H9 (cell line): ENCODE results near the gene FUT8. TPM values are rescaled to one million over a fixed set of nuclear protein-coding genes. Genes with fewer than 3 reads are reported as not detected.
A peak's percentile ranks its signal among the peaks of the same experiment; 100 is the strongest.

Experiments
- DNase-seq: peaks from one replicate; pipeline ENCODE4 v3.0.0-alpha.2; 2017
- H2AFZ ChIP-seq: one replicate; pipeline ENCODE4 v1.6.1; 2013; ENCODE audit warnings: mild to moderate bottlenecking, low read length, control low read depth, moderate library complexity
- H2AK5ac ChIP-seq: 2 replicates; pipeline ENCODE4 v1.6.1; 2013; ENCODE audit warnings: low read length, control low read depth, mixed read lengths; ENCODE audit not compliant: insufficient read length
- H2BK120ac ChIP-seq: one replicate; pipeline ENCODE4 v1.6.1; 2013; ENCODE audit warnings: low read depth, mild to moderate bottlenecking, low read length, control low read depth, inconsistent platforms; ENCODE audit not compliant: poor library complexity, severe bottlenecking
- H2BK12ac ChIP-seq: 2 replicates; pipeline ENCODE4 v1.6.1; 2013; ENCODE audit warnings: low read length, control low read depth, mixed read lengths, low read depth; ENCODE audit not compliant: insufficient read length
- H2BK15ac ChIP-seq: 2 replicates; pipeline ENCODE4 v1.6.1; 2013; ENCODE audit warnings: low read depth, low read length, control low read depth
- H2BK20ac ChIP-seq: one replicate; pipeline ENCODE4 v1.6.1; 2013; ENCODE audit warnings: low read depth, mild to moderate bottlenecking, low read length, control low read depth, inconsistent platforms; ENCODE audit not compliant: poor library complexity, severe bottlenecking
- H2BK5ac ChIP-seq: 2 replicates; pipeline ENCODE4 v1.6.1; 2013; ENCODE audit warnings: low read length, control low read depth, mixed read lengths; ENCODE audit not compliant: insufficient read length
- H3K14ac ChIP-seq: 2 replicates; pipeline ENCODE4 v1.6.1; 2013; ENCODE audit warnings: low read length, control low read depth; ENCODE audit not compliant: insufficient read depth
- H3K18ac ChIP-seq: 2 replicates; pipeline ENCODE4 v1.6.1; 2013; ENCODE audit warnings: low read depth, mild to moderate bottlenecking, mixed read lengths, low read length, control low read depth; ENCODE audit not compliant: insufficient read length
- H3K23ac ChIP-seq: 2 replicates; pipeline ENCODE4 v1.6.1; 2013; ENCODE audit warnings: low read length, control low read depth, mixed read lengths, low read depth; ENCODE audit not compliant: insufficient read length
- H3K23me2 ChIP-seq: 2 replicates; pipeline ENCODE4 v1.6.1; 2013; ENCODE audit warnings: low read depth, mild to moderate bottlenecking, mixed read lengths, low read length, control low read depth; ENCODE audit not compliant: insufficient read length, poor library complexity, severe bottlenecking
- H3K27ac ChIP-seq: 2 replicates; pipeline ENCODE4 v1.5.1; 2013; ENCODE audit warnings: low read length, control low read depth, mixed read lengths, low read depth; ENCODE audit not compliant: insufficient read length
- H3K27me3 ChIP-seq: 2 replicates; pipeline ENCODE4 v1.6.1; 2013; ENCODE audit warnings: low read length, control low read depth, inconsistent platforms; ENCODE audit not compliant: insufficient read depth
- H3K4ac ChIP-seq: 2 replicates; pipeline ENCODE4 v1.6.1; 2013; ENCODE audit warnings: low read depth, mild to moderate bottlenecking, control low read depth, inconsistent platforms, low read length, moderate library complexity
- H3K4me1 ChIP-seq: 2 replicates; pipeline ENCODE4 v1.6.1; 2013; ENCODE audit warnings: low read length, control low read depth, inconsistent platforms; ENCODE audit not compliant: insufficient read depth
- H3K4me2 ChIP-seq: 2 replicates; pipeline ENCODE4 v1.6.1; 2013; ENCODE audit warnings: low read length, control low read depth, mixed read lengths; ENCODE audit not compliant: insufficient read length, insufficient read depth
- H3K56ac ChIP-seq: 2 replicates; pipeline ENCODE4 v1.6.1; 2013; ENCODE audit warnings: low read depth, mild to moderate bottlenecking, mixed read lengths, low read length, control low read depth; ENCODE audit not compliant: insufficient read length
- H3K79me1 ChIP-seq: 2 replicates; pipeline ENCODE4 v1.6.1; 2013; ENCODE audit warnings: low read depth, mild to moderate bottlenecking, moderate library complexity, low read length, control low read depth, inconsistent platforms; ENCODE audit not compliant: insufficient read depth, poor library complexity, severe bottlenecking
- H3K79me2 ChIP-seq: 2 replicates; pipeline ENCODE4 v1.6.1; 2013; ENCODE audit warnings: low read length, control low read depth, inconsistent platforms; ENCODE audit not compliant: insufficient read depth
- H3K9ac ChIP-seq: 2 replicates; pipeline ENCODE4 v1.6.1; 2013; ENCODE audit warnings: low read length, control low read depth, mixed read lengths; ENCODE audit not compliant: insufficient read length; ENCODE audit errors: extremely low read depth
- H3K9me3 ChIP-seq: one replicate; pipeline ENCODE4 v1.6.1; 2013; ENCODE audit warnings: low read depth, low read length, inconsistent platforms; ENCODE audit not compliant: control insufficient read depth
- H3T11ph ChIP-seq: one replicate; pipeline ENCODE4 v1.6.1; 2013; ENCODE audit warnings: mild to moderate bottlenecking, low read length, control low read depth, inconsistent platforms
- H4K20me1 ChIP-seq: one replicate; pipeline ENCODE4 v1.6.1; 2013; ENCODE audit not compliant: control insufficient read depth, insufficient read length, insufficient read depth
- H4K5ac ChIP-seq: 2 replicates; pipeline ENCODE4 v1.6.1; 2013; ENCODE audit warnings: low read depth, mild to moderate bottlenecking, mixed read lengths, low read length, control low read depth; ENCODE audit not compliant: insufficient read length
- H4K8ac ChIP-seq: replicated peaks from 2 replicates; pipeline ENCODE4 v1.6.1; 2013; ENCODE audit warnings: low read length, control low read depth, mixed read lengths, low read depth; ENCODE audit not compliant: insufficient read length
- H4K91ac ChIP-seq: 2 replicates; pipeline ENCODE4 v1.6.1; 2013; ENCODE audit warnings: low read depth, mild to moderate bottlenecking, moderate library complexity, mixed read lengths, low read length, control low read depth; ENCODE audit not compliant: insufficient read length
- H3K27ac Mint-ChIP-seq, 3 experiments: 2 replicates in 2 of 3; 3 replicates in 1 of 3; pipeline ENCODE4 v1.8.0; 2020 to 2021; ENCODE audit warnings: mixed read lengths in 3 of 3, mild to moderate bottlenecking in 1 of 3, moderate library complexity in 1 of 3
- H3K27me3 Mint-ChIP-seq: 2 replicates; pipeline ENCODE4 v1.8.0; 2021; ENCODE audit warnings: low read depth, mild to moderate bottlenecking, moderate library complexity, mixed read lengths
- H3K36me3 Mint-ChIP-seq, 3 experiments: 2 replicates in 2 of 3; 3 replicates in 1 of 3; pipeline ENCODE4 v1.8.0; 2020 to 2021; ENCODE audit warnings: low read depth in 3 of 3, mixed read lengths in 3 of 3; ENCODE audit not compliant: insufficient read depth in 1 of 3
- H3K4me1 Mint-ChIP-seq, 2 experiments: 2 replicates each; pipeline ENCODE4 v1.8.0; 2020; ENCODE audit warnings: mixed read lengths in 2 of 2
- H3K4me3 Mint-ChIP-seq, 2 experiments: 2 replicates in 1 of 2; 3 replicates in 1 of 2; pipeline ENCODE4 v1.8.0; 2020 to 2021; ENCODE audit warnings: mild to moderate bottlenecking in 2 of 2, mixed read lengths in 2 of 2, moderate library complexity in 1 of 2
- H3K9me3 Mint-ChIP-seq, 2 experiments: 2 replicates in 1 of 2; 3 replicates in 1 of 2; pipeline ENCODE4 v1.8.0; 2020; ENCODE audit warnings: mild to moderate bottlenecking in 2 of 2, mixed read lengths in 2 of 2, moderate library complexity in 1 of 2
- CTCF ChIP-seq: fragments of 200-600 bp; sonication (generic); conservative IDR thresholded peaks from 3 replicates; pipeline ENCODE4 v1.8.0; 2021; ENCODE audit warnings: antibody characterized with exemption, mild to moderate bottlenecking
- WGBS: extraction: QIAGEN DNeasy Blood & Tissue Kit; methylation state at CpG from one replicate; pipeline ENCODE4 v1.1.7; 2013; ENCODE audit warnings: missing lambda C conversion rate, low lambda C conversion rate, mixed read lengths; ENCODE audit not compliant: insufficient read length; ENCODE audit errors: extremely low coverage; 5-methylcytosine and 5-hydroxymethylcytosine counted together
- total RNA-seq: library from RNA; stranded (reverse); gene quantifications from 2 replicates; pipeline ENCODE4 v1.2.1, GENCODE V29; 2021

FUT8 gene
- total RNA-seq, 1 experiment from 2014 or later: 44.3 TPM

- Histone ChIP-seq H4K5ac (no peak overlapping the region), H2BK15ac (no peak overlapping the region), H2AK5ac (no peak overlapping the region), H4K8ac (no peak overlapping the region), H3K79me1 (no peaks in the 10 kb centered on the region), H3K9ac (no peak overlapping the region), H2BK5ac (no peak overlapping the region), H3K18ac (no peak overlapping the region), H2BK120ac (no peak overlapping the region), H3K4me2 (no peak overlapping the region), H3T11ph (no peak overlapping the region), H2AFZ (no peak overlapping the region), H3K4me1 (0 out of 2 replicates have a peak, but pooled peaks cover 2% of the 10 kb centered on the region), H2BK20ac (no peak overlapping the region), H2BK12ac (no peak overlapping the region), H3K56ac (no peak overlapping the region), H3K27me3 (no peaks in the 10 kb centered on the region), H3K79me2 (no peaks in the 10 kb centered on the region), H3K23ac (no peak overlapping the region), H3K14ac (no peak overlapping the region), H3K23me2 (no peaks in the 10 kb centered on the region), H3K9me3 (no peaks in the 10 kb centered on the region), H3K27ac (no peak overlapping the region), H3K4ac (no peak overlapping the region), H4K20me1 (no peaks in the 10 kb centered on the region), H4K91ac (no peak overlapping the region)
- TF ChIP-seq CTCF: no peak
- H3K36me3 Mint-ChIP-seq: peaks cover 3 to 14% (median 13%) of the 10 kb centered on the region in 3 experiments; a peak in 6 of 7 replicates
- peaks cover 8 to 11% of the 10 kb centered on the region in 2 experiments for H3K9me3 Mint-ChIP-seq
- peak overlapping the region in 1 of 3 experiments; percentile 68; a peak in 1 of 7 replicates for H3K27ac Mint-ChIP-seq
- H3K27me3 Mint-ChIP-seq: no peaks in the 10 kb centered on the region
- H3K4me3 Mint-ChIP-seq: no peak overlapping the region
- H3K4me1 Mint-ChIP-seq: peaks cover 29 to 37% of the 10 kb centered on the region in 2 experiments
- WGBS: no CpG with 5 or more reads among the region's 1 CpG
- no peak for DNase-seq
Observed at GRCh38 chr14:65431951-65432350, 19.4 kb downstream of the FUT8 start.
